ENCODE measurements around the gene GRIN1.

Gene GRIN1

DNA sequence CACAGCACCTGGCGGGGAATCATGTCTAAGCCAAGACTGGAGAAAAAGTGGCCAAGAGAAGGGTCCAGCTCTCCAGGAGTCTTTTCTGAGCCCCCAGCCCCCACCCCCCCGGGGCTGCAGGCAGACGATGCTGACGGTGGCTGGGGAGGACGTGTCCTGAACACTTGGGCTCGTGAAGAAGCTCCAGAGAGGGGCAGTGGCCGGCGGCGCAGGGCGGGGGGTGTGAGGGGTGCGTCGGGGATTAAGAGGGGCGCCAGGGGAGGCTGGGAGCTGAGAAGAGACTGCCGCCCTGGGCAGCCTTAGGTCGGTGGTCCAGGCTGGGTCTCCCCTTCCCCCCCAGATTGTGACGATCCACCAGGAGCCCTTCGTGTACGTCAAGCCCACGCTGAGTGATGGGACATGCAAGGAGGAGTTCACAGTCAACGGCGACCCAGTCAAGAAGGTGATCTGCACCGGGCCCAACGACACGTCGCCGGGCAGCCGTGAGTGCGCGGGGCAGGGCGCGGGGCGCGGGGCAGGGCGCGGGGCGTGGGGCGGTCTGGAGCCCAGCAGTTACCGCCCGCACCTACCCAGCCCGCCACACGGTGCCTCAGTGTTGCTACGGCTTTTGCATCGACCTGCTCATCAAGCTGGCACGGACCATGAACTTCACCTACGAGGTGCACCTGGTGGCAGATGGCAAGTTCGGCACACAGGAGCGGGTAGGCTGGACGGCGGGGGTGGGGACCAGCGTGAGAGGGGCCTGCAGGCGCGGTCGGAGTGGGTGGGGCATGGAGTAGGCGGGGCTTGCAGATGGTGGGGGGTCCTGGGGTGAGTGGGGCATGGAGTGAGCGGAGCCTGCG, 22.0 kb downstream of the GRIN1 start:
- DNase-seq (ENCODE audit: low read depth, low spot score), result no peak
- ChIA-PET CTCF (no interaction called here), POLR2A (no interaction called here)
- no peak overlapping the region for H3K4me3 ChIP-seq (ENCODE audit: low read depth, low read length)
- TF ChIP-seq, protein P1, sequence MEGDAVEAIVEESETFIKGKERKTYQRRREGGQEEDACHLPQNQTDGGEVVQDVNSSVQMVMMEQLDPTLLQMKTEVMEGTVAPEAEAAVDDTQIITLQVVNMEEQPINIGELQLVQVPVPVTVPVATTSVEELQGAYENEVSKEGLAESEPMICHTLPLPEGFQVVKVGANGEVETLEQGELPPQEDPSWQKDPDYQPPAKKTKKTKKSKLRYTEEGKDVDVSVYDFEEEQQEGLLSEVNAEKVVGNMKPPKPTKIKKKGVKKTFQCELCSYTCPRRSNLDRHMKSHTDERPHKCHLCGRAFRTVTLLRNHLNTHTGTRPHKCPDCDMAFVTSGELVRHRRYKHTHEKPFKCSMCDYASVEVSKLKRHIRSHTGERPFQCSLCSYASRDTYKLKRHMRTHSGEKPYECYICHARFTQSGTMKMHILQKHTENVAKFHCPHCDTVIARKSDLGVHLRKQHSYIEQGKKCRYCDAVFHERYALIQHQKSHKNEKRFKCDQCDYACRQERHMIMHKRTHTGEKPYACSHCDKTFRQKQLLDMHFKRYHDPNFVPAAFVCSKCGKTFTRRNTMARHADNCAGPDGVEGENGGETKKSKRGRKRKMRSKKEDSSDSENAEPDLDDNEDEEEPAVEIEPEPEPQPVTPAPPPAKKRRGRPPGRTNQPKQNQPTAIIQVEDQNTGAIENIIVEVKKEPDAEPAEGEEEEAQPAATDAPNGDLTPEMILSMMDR (IDR thresholded peaks at IDR 0.05; ENCODE audit: insufficient read depth, low read length, missing control alignments), result no peak

DNA sequence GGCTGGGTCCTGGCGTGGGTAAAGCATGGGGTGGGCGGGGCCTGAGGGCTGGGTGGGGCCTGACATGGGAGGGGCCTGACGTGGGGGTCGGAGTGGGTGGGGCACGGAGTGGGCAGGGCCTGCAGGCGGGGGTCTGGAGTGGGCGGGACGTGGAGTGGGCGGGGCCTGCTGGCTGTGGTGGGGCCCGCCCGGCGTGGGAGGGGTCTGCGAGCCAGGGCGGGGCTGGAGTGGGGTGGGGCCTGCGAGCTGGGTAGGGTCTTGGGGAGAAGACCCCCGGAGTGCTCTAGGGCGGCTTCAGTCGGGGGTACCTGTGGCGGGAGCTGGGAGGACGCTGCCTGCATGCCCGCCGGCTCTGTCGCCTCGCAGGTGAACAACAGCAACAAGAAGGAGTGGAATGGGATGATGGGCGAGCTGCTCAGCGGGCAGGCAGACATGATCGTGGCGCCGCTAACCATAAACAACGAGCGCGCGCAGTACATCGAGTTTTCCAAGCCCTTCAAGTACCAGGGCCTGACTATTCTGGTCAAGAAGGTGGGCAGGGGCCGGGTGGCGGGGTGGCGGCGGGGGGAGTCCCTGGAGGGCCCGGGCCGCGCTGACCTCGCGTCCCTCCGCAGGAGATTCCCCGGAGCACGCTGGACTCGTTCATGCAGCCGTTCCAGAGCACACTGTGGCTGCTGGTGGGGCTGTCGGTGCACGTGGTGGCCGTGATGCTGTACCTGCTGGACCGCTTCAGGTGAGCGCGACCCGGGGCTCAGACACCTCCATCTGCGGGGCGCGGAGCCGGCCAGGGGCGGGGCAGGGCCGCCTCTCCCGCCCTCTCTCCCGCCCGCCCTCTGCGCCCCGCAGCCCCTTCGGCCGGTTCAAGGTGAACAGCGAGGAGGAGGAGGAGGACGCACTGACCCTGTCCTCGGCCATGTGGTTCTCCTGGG, 22.9 kb downstream of the GRIN1 start:
- ChIA-PET POLR2A (no interaction called here), CTCF (no interaction called here)
- TF ChIP-seq, protein P1 (IDR thresholded peaks at IDR 0.05; ENCODE audit: insufficient read depth, low read length, missing control alignments), result no peak
- H3K4me3 ChIP-seq (ENCODE audit: low read depth, low read length), result no peak overlapping the region
- no peak for DNase-seq (ENCODE audit: low read depth, low spot score)

DNA sequence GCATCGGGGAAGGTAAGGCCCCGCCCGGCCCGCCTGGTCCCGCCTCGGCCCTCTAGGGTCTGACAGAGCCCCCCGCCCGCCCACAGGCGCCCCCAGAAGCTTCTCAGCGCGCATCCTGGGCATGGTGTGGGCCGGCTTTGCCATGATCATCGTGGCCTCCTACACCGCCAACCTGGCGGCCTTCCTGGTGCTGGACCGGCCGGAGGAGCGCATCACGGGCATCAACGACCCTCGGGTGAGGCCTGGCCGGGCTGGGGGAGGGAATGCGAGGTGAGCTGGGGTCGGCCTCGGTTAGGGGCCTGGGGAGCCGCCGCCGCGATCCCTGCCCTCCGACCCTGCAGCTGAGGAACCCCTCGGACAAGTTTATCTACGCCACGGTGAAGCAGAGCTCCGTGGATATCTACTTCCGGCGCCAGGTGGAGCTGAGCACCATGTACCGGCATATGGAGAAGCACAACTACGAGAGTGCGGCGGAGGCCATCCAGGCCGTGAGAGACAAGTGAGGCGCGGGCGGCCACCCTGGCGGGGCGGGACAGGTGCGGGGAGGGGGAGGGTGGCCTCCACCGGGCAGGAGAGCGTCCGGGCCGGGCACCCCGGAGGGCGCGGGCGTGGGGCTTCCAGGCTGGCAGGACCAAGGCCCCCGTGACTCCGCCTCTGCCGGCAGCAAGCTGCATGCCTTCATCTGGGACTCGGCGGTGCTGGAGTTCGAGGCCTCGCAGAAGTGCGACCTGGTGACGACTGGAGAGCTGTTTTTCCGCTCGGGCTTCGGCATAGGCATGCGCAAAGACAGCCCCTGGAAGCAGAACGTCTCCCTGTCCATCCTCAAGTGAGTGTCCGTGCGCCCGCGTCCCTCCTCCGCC, 23.8 kb downstream of the GRIN1 start:
- peak overlapping the region; percentile 37 for H3K4me3 ChIP-seq (ENCODE audit: low read depth, low read length)
- ChIA-PET CTCF (interaction anchor here (1.2 kb wide), 1 partner anchor 62 kb away, joined by 3 read pairs; no protein-coding TSS in a partner anchor), POLR2A (interaction anchor here (1.8 kb wide), 1 partner anchor 78 kb away, joined by 6 read pairs; the partner anchor contains the start of gene TUBB4B)
- TF ChIP-seq, protein P1 (IDR thresholded peaks at IDR 0.05; ENCODE audit: insufficient read depth, low read length, missing control alignments), result no peak
- no peak for DNase-seq (ENCODE audit: low read depth, low spot score)

GRCh38 chr9:137163365-137163715, 24.4 kb downstream of the GRIN1 start:
- ChIA-PET CTCF (interaction anchor here (1.2 kb wide), 1 partner anchor 61 kb away, joined by 3 read pairs; no protein-coding TSS in a partner anchor), POLR2A (interaction anchor here (1.8 kb wide), 1 partner anchor 78 kb away, joined by 6 read pairs; the partner anchor contains the start of gene TUBB4B)
- TF ChIP-seq, protein P1 (IDR thresholded peaks at IDR 0.05; ENCODE audit: insufficient read depth, low read length, missing control alignments), result no peak

GRCh38 chr9:137163805-137164204, 24.9 kb downstream of the GRIN1 start:
- CTCF ChIA-PET, result interaction anchor here (0.5 kb wide), 1 partner anchor 98 kb away, joined by 3 read pairs; no protein-coding TSS in a partner anchor
- no peak overlapping the region for H3K4me3 ChIP-seq (ENCODE audit: low read depth, low read length)
- POLR2A ChIA-PET, result interaction anchor here (1.8 kb wide), 1 partner anchor 77 kb away, joined by 6 read pairs; the partner anchor contains the start of gene TUBB4B
- TF ChIP-seq, protein P1 (IDR thresholded peaks at IDR 0.05; ENCODE audit: insufficient read depth, low read length, missing control alignments), result no peak
- DNase-seq (ENCODE audit: low read depth, low spot score), result no peak

More at GRCh38 chr9:137163365-137163715, 24.4 kb downstream of the GRIN1 start:
- peak overlapping the region; percentile 37 for H3K4me3 ChIP-seq (ENCODE audit: low read depth, low read length)
- no peak for DNase-seq (ENCODE audit: low read depth, low spot score)

All from AG04449 (cell line).